GM12878 (cell line): Measurements from ENCODE around the gene RALGPS1. TPM values are rescaled to one million over a fixed set of nuclear protein-coding genes. Genes with fewer than 3 reads are reported as not detected.

ENCODE experiments used
- ATAC-seq: fragments of 200-7000 bp; cut with Tn5 transposase; 3 replicates; pipeline ENCODE4 v1.9.1; 2020; ENCODE audit warnings: mild to moderate bottlenecking, moderate library complexity
- BruUV-seq: library from RNA; stranded (reverse); fragments of 400-500 nt; replicated peaks from 2 replicates; lab custom pipeline; 2021; lab: Mats Ljungman, UMichigan
- CTCF ChIA-PET: fragments of 300-600 bp; sonication (Branson Sonifier 250); formaldehyde crosslinking; extraction: SDS; loops from one replicate; lab custom pipeline; 2021; ENCODE audit warnings: inconsistent platforms; lab: Yijun Ruan, JAX
- POLR2A ChIA-PET: fragments of 350-600 bp; formaldehyde crosslinking; extraction: SDS; loops from one replicate; lab custom pipeline; 2021; ENCODE audit warnings: inconsistent platforms; lab: Charles Lee
- RAD21 ChIA-PET: fragments of 300-600 bp; sonication (Branson Sonifier 250); formaldehyde crosslinking; loops from one replicate; lab custom pipeline; 2023; ENCODE audit warnings: antibody characterized with exemption; ENCODE audit not compliant: unreplicated experiment; lab: Charles Lee
- SMC1A ChIA-PET: fragments of 300-600 bp; sonication (Branson Sonifier 250); formaldehyde crosslinking; loops from one replicate; lab custom pipeline; 2023; ENCODE audit not compliant: unreplicated experiment, uncharacterized antibody; lab: Charles Lee
- DNase-seq: peaks from one replicate; pipeline ENCODE4 v3.0.0-alpha.2; 2011; ENCODE audit warnings: low read depth, low spot score
- FAIRE-seq: peaks from 3 replicates; lab custom pipeline; 2011; peaks lifted over from hg19 to GRCh38; lab: Jason Lieb, UNC
- H2AFZ ChIP-seq: 2 replicates; pipeline ENCODE4 v1.6.0; 2011; ENCODE audit warnings: low read depth, low read length, control low read depth; ENCODE audit not compliant: control insufficient read depth
- H3K27ac ChIP-seq: 2 replicates; pipeline ENCODE4 v1.5.1; 2011; ENCODE audit warnings: control low read depth; ENCODE audit not compliant: control insufficient read depth, insufficient read depth
- H3K27me3 ChIP-seq, 2 experiments: replicated peaks in 1 of 2; 2 replicates each; pipeline versions ENCODE4 v1.6.0 to v1.6.1; 2011; ENCODE audit warnings: low read length in 1 of 2; ENCODE audit not compliant: control insufficient read depth in 2 of 2, insufficient read depth in 2 of 2
- H3K36me3 ChIP-seq, 2 experiments: 2 replicates each; pipeline ENCODE4 v1.5.1; 2011; ENCODE audit warnings: low read length in 1 of 2; ENCODE audit not compliant: control insufficient read depth in 2 of 2, insufficient read depth in 2 of 2
- H3K4me1 ChIP-seq: 2 replicates; pipeline ENCODE4 v1.6.1; 2011; ENCODE audit warnings: mild to moderate bottlenecking, low read length, moderate library complexity, mixed read lengths; ENCODE audit not compliant: control insufficient read depth, insufficient read depth
- H3K4me2 ChIP-seq: 2 replicates; pipeline ENCODE4 v1.6.0; 2011; ENCODE audit warnings: control low read depth; ENCODE audit not compliant: control insufficient read depth, insufficient read depth
- H3K4me3 ChIP-seq: fragments of 200-600 bp; sonication (generic); 2 replicates; pipeline ENCODE4 v1.5.1; 2016
- H3K79me2 ChIP-seq: 2 replicates; pipeline ENCODE4 v1.6.0; 2011; ENCODE audit warnings: low read length; ENCODE audit not compliant: control insufficient read depth, insufficient read depth
- H3K9ac ChIP-seq: 2 replicates; pipeline ENCODE4 v1.8.0; 2011; ENCODE audit warnings: low read length, control low read depth, mixed read lengths; ENCODE audit not compliant: control insufficient read depth, insufficient read depth
- H3K9me3 ChIP-seq: replicated peaks from 3 replicates; pipeline ENCODE4 v1.5.1; 2011; ENCODE audit warnings: mild to moderate bottlenecking, low read length; ENCODE audit not compliant: control insufficient read depth, insufficient read depth
- H4K20me1 ChIP-seq: 2 replicates; pipeline ENCODE4 v1.6.0; 2011; ENCODE audit not compliant: control insufficient read depth, insufficient read depth
- CBFB ChIP-seq: IDR thresholded peaks from 2 replicates; pipeline ENCODE4 v1.6.1; 2016; ENCODE audit warnings: antibody characterized with exemption, low read depth
- FOXM1 ChIP-seq: IDR thresholded peaks from 2 replicates; pipeline ENCODE4 v1.6.1; 2012; ENCODE audit warnings: low read depth, mild to moderate bottlenecking, inconsistent platforms, low read length, moderate library complexity
- GATAD2B ChIP-seq: fragments of 450-650 bp; conservative IDR thresholded peaks from 2 replicates; pipeline ENCODE4 v1.6.1; 2017; ENCODE audit warnings: low read depth, mild to moderate bottlenecking, moderate library complexity
- PAX8 ChIP-seq: fragments of 450-650 bp; IDR thresholded peaks from 2 replicates; pipeline ENCODE4 v1.6.1; 2017; ENCODE audit warnings: mild to moderate bottlenecking, moderate library complexity
- POLR2A ChIP-seq: IDR thresholded peaks from 2 replicates; pipeline ENCODE4 v1.6.1; 2011; ENCODE audit warnings: low read depth, mild to moderate bottlenecking, low read length
- SP1 ChIP-seq: IDR thresholded peaks from one replicate; pipeline ENCODE4 v1.6.1; 2011; ENCODE audit warnings: low read depth, low read length
- TBL1XR1 ChIP-seq: IDR thresholded peaks from 2 replicates; pipeline ENCODE4 v1.6.1; 2012; ENCODE audit warnings: low read depth, low read length, improper control_type of control experiment
- WGBS: methylation state at CpG from one replicate; pipeline ENCODE4 v1.1.6; 2016; ENCODE audit warnings: low lambda C conversion rate; ENCODE audit not compliant: insufficient replicate concordance, insufficient coverage; ENCODE audit errors: missing lambda C conversion rate; 5-methylcytosine and 5-hydroxymethylcytosine counted together
- in situ Hi-C: fragments of 300-500 bp; cut with MboI; formaldehyde crosslinking; loops from 9 replicates; pipeline ENCODE4 v1.14.3; 2018; ENCODE audit warnings: mixed read lengths
- intact Hi-C: fragments of 100-400 bp; cut with micrococcal nuclease; formaldehyde crosslinking; loops from one replicate; pipeline ENCODE4 v1.14.2; 2022; ENCODE audit not compliant: unreplicated experiment
- polyA plus RNA-seq, 11 experiments: library from polyadenylated mRNA; depleted of rRNA in 4 of 11; unstranded in 6 of 11; stranded (reverse) in 5 of 11; fragments of >200 nt; fragmentation: Nextera tagmentation in 4 of 11; fragmentation: Illumina TruSeq in 1 of 11; extraction: Ambion mirVana in 4 of 11; extraction: Trizol in 1 of 11; gene quantifications; 1 replicate in 1 of 11; 2 replicates in 10 of 11; pipeline versions ENCODE4 v1.2.1 to v1.2.3, GENCODE V29; 2011 to 2016; ENCODE audit warnings: inconsistent platforms in 2 of 11, missing spikeins in 2 of 11, low read depth in 1 of 11
- total RNA-seq, 4 experiments: library from RNA; depleted of rRNA in 3 of 4; stranded (reverse); fragments of >200 nt in 3 of 4; fragmentation: Illumina TruSeq in 1 of 4; extraction: Trizol in 1 of 4; gene quantifications; 2 replicates each; pipeline versions ENCODE4 v1.2.1 to v1.2.3, GENCODE V29; 2013 to 2021
- TF ChIP-seq, protein P1 (sequence below): fragments of 450-650 bp; IDR thresholded peaks from 2 replicates; pipeline ENCODE4 v1.6.1; 2018; ENCODE audit warnings: borderline replicate concordance, mild to moderate bottlenecking; ENCODE audit not compliant: partially characterized antibody

Gene RALGPS1
- total and polyA plus RNA-seq, 10 of the 15 experiments (the other 5 are each of a cell fraction or from before 2014, with no cell fraction given), result 0.13 to 5.6 (median 2.7) TPM

GRCh38 chr9:126956917-126957686 lies 42.5 kb downstream of the RALGPS1 start:
- CTCF ChIA-PET, result no interaction called here
- Histone ChIP-seq H3K36me3 (no peaks in the 10 kb centered on the region), H3K79me2 (no peaks in the 10 kb centered on the region), H3K9ac (no peak overlapping the region), H3K4me2 (no peak overlapping the region), H3K4me1 (no peaks in the 10 kb centered on the region), H4K20me1 (no peaks in the 10 kb centered on the region), H2AFZ (no peak overlapping the region), H3K9me3 (no peaks in the 10 kb centered on the region), H3K27me3 (no peaks in the 10 kb centered on the region), H3K4me3 (no peak overlapping the region), H3K27ac (no peak overlapping the region)
- intact Hi-C loops, result no loop called here
- ATAC-seq (no peak), FAIRE-seq (no peak), DNase-seq (no peak)
- POLR2A ChIA-PET, result no interaction called here
- TF ChIP-seq GATAD2B, result no peak
- no peak for TF ChIP-seq CBFB
- TF ChIP-seq, protein P1, sequence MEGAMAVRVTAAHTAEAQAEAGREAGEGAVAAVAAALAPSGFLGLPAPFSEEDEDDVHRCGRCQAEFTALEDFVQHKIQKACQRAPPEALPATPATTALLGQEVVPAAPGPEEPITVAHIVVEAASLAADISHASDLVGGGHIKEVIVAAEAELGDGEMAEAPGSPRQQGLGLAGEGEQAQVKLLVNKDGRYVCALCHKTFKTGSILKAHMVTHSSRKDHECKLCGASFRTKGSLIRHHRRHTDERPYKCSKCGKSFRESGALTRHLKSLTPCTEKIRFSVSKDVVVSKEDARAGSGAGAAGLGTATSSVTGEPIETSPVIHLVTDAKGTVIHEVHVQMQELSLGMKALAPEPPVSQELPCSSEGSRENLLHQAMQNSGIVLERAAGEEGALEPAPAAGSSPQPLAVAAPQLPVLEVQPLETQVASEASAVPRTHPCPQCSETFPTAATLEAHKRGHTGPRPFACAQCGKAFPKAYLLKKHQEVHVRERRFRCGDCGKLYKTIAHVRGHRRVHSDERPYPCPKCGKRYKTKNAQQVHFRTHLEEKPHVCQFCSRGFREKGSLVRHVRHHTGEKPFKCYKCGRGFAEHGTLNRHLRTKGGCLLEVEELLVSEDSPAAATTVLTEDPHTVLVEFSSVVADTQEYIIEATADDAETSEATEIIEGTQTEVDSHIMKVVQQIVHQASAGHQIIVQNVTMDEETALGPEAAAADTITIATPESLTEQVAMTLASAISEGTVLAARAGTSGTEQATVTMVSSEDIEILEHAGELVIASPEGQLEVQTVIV, result no peak
- no peak for TF ChIP-seq FOXM1
- no peak for TF ChIP-seq POLR2A
- TF ChIP-seq SP1, result no peak
- TF ChIP-seq PAX8, result no peak
- no peak for TF ChIP-seq TBL1XR1
- SMC1A ChIA-PET, result interaction anchor here (0.9 to 1.2 kb wide), 4 partner anchors 9 to 53 kb away, joined by 3 to 4 read pairs (median 3); no protein-coding TSS in a partner anchor
- RAD21 ChIA-PET, result interaction anchor here (0.9 to 1.2 kb wide), 2 partner anchors 10 to 242 kb away, joined by 3 to 4 read pairs; no protein-coding TSS in a partner anchor
- 83% methylated on average over 7 of the region's 7 CpGs for WGBS
- no TSS peak for BruUV-seq
- in situ Hi-C loops, result no loop called here
